ENCODE results near the gene PSMA2.
A peak's percentile ranks its signal among the peaks of the same experiment; 100 is the strongest.
"Not testable (repeated sequence)": the region's sequence is repeated elsewhere in the genome, so short reads cannot be mapped to it uniquely, and the experiment has no call there.

Gene PSMA2

DNA sequence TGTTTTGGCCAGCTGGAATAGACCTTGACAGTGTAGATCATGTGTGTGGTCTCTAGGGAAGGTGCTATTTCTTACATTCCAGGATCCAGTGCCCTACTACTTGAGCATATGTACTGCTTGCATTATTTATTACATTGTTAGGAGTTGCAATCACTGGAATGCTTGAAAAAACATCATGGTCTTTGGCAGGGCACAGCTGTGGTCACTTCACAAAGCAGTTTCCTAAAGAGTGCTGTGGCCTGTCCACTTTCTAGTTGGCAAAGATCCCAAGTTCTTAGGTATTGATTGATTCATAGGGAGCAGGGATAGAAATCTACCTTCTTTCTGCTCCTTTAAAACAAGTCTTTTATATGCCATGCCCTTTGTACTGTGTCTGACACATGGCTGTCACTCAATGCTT is 24.7 kb downstream of the PSMA2 start:
- DNase-seq (ENCODE audit: low read depth): peak; percentile 10

DNA sequence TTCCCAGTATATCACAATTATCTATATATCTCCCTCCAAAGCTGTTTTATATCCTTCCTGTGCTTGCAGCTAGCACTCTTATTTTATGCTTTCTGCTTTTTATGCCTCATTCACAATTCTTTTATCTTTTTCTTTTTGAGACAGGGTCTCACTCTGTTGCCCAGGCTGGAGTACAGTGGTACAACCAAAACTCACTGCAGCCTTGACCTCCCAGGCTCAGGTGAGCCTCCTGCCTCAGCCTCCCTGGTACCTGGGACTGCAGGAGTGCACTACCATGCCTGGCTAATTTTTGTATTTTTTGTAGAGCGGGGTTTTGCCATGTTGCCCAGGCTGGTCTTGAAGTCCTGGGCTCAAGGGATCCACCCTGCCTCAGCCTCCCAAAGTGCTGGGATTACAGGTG is 25.8 kb downstream of the PSMA2 start:
- DNase-seq (ENCODE audit: low read depth): no peak

DNA sequence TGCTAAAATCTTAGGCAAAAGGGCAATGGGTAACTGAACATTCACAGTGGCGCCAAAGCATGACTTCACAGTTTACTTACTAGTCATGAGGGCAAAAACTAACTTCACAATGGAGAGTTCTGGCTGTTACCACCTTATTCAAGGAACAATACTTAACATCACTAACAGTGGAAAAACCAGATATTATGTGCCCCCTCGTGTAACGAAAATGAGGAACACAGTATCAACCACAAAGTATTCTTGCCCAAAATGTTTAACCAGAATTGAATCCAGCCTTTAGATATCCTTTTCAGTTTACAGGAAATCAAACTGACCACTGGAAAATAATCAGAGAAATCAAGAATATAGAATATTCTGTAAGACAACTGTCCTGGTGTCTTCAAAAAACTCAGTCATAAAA is 29.6 kb downstream of the PSMA2 start:
- no peak for DNase-seq (ENCODE audit: low read depth)

DNA sequence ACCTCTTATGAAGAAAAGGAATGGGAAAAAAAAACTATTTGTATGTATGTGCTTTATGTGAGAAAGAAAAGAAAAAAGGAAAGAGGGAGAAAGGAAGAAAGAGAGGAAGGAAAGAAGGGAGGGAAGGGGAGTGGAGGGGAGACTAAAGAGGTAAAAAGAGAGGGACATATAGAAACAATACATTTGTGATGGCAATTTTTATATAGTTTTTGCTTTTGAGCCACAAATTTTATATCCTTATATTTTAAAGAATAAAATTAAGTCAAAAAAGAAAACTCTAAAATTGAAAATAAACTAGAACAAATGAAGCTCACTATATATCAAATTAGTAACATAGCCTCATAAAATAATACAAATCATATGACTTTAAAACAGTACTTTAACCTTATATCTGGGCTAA is 31.1 kb downstream of the PSMA2 start:
- no peak for DNase-seq (ENCODE audit: low read depth)

DNA sequence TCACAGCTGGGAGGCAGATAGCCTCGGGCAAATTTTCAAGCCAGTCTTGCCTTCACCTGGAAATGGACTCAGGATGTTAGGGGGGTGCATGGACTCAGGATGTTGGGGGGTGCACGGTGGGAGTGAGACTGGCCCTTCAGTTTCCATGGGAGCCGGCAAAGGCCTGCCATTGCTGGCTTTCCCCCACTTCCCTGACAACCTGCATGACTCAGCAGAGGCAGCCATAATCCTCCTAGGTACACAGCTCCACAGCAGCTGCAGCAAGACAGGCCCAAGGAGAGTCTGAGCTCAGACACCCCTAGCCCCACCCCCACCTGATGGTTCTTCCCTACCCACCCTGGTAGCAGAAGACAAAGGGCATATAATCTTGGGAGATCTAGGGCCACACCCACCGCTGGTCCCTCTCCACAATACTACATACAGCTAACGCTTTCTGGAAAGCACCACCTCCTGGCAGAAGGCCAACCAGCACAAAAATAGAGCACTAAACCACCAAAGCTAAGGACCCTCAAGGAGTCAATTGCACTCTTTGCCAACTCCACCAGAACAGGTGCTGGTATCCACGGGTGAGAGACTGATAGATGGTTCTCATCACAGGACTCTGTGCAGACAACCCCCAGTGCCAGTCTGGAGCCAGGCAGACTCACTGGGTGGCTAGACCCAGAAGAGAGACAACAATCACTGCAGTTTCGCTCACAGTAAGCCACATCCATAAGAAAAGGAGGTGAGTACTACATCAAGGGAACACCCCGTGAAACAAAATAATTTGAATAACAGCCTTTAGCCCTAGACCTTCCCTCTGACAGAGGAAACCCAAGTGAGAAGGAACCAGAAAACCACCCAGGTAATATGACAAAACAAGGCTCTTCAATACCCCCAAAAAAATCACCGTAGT is 38.4 kb downstream of the PSMA2 start:
- no peak for DNase-seq (ENCODE audit: low read depth)

DNA sequence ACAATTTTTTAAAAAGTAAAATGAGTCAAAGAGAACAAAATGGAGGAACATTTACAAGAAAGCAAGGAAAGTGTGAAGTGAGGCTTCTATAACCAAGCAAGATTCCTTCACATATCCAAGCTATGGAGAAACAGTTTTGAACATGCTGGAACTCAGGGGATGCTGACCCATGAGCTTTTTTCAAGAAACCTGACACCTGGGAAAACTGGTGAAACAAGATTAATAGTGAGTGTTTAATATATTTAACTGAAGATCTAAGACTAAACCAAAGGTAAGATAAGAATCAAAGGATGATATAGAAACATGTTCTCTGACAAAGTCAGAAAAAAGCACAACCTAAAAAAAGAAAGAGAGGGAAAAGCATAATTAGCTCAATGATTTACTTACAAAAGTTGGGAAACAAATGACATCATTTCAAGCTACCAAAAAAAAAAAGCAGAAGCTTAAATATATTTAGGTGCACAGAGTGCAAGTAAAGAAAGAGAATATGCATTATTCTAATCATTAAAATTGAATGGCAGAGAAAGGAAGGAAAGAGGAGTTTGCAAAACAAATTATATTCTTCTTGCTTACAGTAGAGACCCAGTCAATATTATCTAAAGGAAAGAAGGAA is 45.0 kb downstream of the PSMA2 start:
- DNase-seq (ENCODE audit: low read depth): no peak

DNA sequence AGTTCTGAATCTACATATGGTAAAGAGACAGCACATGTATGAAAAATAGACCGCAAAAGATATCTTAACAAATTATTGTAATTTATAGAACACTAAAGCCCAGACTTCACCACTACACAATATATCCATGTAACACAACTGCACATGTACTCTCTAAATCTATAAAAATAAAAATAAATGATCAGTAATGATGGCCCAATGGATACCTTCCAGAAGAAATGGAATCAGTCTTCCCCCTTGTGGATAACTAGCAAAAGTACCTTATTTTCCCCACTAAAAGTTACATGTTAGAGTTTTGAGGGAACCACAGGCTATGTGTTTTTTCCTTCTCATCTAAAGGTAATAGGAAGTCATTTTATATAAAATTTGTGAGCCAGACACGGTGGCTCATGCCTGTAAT is 45.8 kb downstream of the PSMA2 start:
- peak; percentile 12 for DNase-seq (ENCODE audit: low read depth)

DNA sequence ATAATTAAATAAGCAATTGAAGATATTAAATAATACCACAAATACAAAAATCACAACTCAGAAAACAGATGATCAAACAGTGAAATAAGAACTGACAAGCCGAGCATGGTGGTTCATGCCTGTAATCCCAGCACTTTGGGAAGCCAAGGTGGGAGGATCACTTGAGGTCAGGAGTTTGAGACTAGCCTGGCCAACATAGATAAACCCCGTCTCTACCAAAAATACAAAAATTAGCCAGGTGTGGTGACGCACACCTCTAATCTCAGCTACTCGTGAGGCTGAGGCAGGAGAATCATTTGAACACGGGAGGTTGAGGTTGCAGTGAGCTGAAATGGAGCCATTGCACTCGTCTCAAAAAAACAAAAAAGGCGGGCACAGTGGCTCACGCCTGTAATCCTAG is 46.8 kb downstream of the PSMA2 start:
- DNase-seq (ENCODE audit: low read depth): not testable (repeated sequence)

DNA sequence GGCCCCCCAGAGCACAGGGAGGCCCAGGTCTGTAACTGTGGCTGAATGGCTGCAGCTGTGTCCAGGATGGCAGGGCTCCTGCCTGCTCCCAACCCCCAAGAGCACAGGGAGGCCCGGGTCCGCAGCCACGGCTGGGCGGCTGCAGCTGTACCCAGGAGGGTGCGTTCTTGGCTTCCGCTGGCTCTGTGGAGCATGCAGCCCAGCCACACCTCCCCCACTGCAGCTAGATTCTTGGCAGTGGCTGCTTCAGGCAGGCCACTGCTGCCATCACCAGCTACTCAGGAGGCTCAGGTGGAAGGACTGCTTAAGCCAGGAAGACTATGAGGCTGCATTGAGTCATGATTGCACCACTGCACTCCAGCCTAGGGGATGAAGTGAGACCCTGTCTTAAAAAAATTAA is 48.0 kb downstream of the PSMA2 start:
- peak; percentile 64 for DNase-seq (ENCODE audit: low read depth)

DNA sequence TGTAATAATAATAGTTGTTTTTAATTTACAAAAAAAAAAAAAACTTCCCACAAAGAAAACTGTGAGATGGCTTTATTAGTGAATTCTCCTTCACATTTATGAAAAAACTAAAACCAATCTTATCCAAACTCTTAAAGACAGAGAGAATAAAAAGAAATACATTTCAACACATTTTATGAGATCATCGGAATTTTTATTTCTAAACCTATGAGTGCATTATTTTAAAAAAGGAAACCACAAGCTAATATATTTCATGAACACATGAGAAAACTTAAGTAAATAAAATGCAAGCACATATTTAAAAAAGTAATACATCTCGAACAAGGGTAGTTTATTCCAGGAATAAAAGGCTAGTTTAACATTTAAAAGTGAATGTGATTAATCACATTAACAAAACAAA is 51.6 kb downstream of the PSMA2 start:
- peak; percentile 40 for DNase-seq (ENCODE audit: low read depth)

DNA sequence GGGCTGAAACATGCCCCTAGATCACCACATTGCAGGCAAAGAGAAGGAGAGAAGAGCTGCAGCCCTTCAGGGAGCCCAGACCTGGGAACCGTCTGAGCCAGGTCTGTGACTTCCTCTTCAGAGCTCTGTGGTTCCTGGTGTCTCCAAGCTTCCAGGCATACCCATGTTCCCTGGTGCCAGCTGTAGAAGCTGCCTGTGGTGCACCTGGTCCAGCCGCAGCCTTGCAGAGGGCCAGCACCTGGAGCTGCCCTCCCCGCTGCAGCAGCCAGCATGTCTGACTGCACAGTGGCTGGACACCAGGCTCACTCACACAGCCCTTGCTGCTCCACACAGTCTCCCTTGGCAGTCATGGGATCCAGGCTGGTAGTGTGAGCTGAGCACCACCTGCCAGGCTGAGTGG is 53.7 kb downstream of the PSMA2 start:
- DNase-seq (ENCODE audit: low read depth): no peak

DNA sequence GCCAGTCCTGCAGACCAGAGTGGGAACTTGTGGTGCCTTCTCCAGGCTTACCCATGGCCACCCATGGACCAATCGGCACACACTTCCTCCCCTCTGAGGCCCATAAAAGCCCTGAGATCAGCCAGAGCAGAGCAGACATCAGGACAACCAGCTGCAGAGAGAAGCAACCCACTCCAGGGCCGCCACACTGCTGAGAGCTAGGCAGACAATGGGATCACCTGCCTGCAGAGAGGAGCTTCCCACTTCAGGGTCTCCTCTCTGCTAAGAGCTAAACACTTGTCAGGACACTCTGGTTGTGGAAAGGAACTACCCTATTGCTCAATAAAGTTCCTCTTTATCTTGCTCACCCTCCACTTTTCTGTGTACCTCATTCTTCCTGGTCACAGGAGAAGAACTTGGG is 54.1 kb downstream of the PSMA2 start:
- no peak for DNase-seq (ENCODE audit: low read depth)

DNA sequence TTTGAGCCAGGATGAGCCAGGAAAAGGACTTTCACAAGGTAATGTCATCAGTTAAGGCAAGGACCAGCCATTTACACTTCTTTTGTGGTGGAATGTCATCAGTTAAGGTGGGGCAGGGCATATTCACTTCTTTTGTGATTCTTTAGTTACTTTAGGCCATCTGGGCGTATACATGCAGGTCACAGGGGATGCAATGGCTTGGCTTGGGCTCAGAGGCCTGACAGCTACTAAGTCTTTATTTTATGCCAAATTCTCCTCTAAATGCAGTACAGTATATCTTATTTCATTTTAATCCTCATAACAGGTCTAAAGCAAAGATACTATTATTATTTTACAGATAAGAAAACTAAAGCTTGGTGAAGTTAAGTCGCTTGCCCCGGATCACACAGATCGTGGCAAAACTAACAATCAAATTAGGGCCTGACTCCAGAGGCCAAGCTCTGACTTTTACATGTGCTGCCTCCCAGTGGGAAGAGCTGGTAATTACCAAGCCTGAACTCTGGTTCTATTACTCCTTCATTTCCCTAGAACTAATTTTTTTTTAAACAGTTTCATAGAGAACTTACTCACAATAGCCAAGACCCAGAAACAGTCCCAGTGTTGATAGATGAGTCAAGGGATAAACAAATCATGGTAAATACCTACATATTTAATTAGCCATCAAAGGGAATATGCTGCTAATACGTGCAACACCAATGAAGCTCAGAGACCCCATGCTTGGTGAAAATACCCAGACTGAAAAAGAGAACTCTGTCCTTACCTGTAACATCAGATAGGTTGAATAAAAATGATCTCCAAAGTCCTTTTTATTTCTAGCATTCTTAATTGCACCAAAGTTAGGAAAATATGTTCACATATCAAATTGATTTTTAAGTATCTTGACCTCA is 55.5 kb downstream of the PSMA2 start:
- DNase-seq (ENCODE audit: low read depth): peak; percentile 53

DNA sequence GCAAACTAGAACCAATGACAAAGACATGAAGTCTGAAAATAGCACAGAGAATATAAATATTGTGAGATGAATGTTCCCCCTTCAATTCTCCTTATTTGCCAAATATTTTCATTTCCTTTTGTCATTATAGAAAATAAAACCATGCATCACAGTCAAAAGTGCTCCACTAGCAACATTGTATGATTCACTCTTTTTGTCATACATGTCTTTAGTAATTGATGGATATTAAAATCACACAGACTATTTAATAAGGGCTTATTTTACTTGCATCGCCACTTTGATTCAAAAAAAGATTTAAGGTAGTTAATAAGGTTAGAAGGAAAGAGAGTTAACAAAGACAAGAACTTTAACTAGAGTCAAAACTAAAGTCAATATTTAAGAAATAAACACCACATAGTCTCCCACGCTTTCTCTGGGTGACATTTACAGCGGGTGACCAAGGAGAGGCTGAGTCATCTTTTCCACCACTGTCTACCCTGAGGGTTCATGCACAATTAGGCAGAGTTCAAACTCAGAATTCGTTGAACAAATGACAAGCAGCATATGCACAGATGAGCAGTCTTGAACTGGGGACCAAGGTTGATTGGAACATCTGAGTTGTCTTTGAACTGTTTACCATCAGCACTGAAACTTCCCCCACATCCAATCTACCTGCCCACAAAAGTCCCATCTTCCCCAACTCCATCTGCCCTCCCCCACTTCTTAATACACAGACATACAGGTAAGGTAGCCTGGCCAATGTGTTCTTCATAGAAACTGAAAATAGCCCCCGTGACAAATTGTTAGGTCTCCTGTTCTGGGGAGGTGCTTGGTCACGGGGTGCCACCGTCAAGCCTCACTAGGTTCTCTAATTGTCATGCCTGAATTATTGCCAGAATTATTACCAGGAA is 62.6 kb downstream of the PSMA2 start:
- no peak for DNase-seq (ENCODE audit: low read depth)

DNA sequence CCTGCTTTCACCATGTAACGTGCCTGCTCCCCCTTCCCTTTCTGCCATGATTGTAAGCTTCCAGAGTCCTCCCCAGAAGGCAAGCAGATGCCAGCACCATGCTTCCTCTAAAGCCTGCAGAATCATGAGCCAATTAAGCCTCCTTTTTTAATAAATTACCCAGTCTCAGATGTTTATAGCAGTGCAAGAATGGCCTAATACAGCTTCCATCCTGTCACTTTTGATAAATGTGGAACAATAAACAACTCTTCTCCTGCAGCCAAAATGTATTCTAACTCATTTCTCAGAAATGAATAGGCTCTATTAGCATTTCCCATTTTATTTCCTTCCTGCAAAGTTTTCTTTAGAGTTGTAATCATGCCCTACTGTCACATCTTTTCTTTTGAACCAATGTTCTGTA is 63.5 kb downstream of the PSMA2 start:
- DNase-seq (ENCODE audit: low read depth): no peak

Data from amniotic epithelial cell (primary cell).